ENCODE measurements around the gene PAQR5. TPM values are rescaled to one million over a fixed set of nuclear protein-coding genes. Genes with fewer than 3 reads are reported as not detected.

Gene PAQR5
- total RNA-seq, 1 experiment from 2014 or later, result 9.4 TPM

GRCh38 chr15:69344238-69344637 lies 45.5 kb downstream of the PAQR5 start:
- ATAC-seq, result no peak
- no peaks in the 10 kb centered on the region for H3K27me3 Mint-ChIP-seq (ENCODE audit: low read depth)

GRCh38 chr15:69346112-69346511 lies 47.4 kb downstream of the PAQR5 start:
- ChIA-PET CTCF (interaction anchor here (0.6 to 1.4 kb wide), 4 partner anchors 12 to 311 kb away, joined by 3 to 5 read pairs (median 3); no protein-coding TSS in a partner anchor), POLR2A (no interaction called here)
- no peak overlapping the region for H3K4me3 Mint-ChIP-seq
- peaks cover 28% of the 10 kb centered on the region for H3K4me1 Mint-ChIP-seq
- H3K27ac Mint-ChIP-seq, result no peak overlapping the region
- ATAC-seq, result no peak
- TF ChIP-seq ZMAT4 (CRISPR knock-in tag; IDR thresholded peaks at IDR 0.05) (no peak), ZNF232 (CRISPR knock-in tag; IDR thresholded peaks at IDR 0.05) (no peak), ZNF317 (CRISPR knock-in tag; IDR thresholded peaks at IDR 0.05; ENCODE audit: borderline replicate concordance, low read depth) (no peak), FOXP1 (CRISPR knock-in tag; IDR thresholded peaks at IDR 0.05; ENCODE audit: borderline replicate concordance) (no peak), AFF4 (CRISPR knock-in tag; IDR thresholded peaks at IDR 0.05; ENCODE audit: borderline replicate concordance) (no peak), TCF7 (CRISPR knock-in tag; IDR thresholded peaks at IDR 0.05; ENCODE audit: low read depth) (no peak), JAZF1 (CRISPR knock-in tag; IDR thresholded peaks at IDR 0.05) (no peak), SMAD4 (CRISPR knock-in tag; IDR thresholded peaks at IDR 0.05) (no peak), NFYB (CRISPR knock-in tag; conservative IDR thresholded peaks at IDR 0.05; ENCODE audit: low read depth) (no peak), ZNF416 (CRISPR knock-in tag; IDR thresholded peaks at IDR 0.05) (no peak), STAT6 (CRISPR knock-in tag; conservative IDR thresholded peaks at IDR 0.05; ENCODE audit: low read depth) (no peak), ARID4B (CRISPR knock-in tag; IDR thresholded peaks at IDR 0.05; ENCODE audit: borderline replicate concordance) (no peak)
- DNase-seq (ENCODE audit: low spot score), result no peak
- no peaks in the 10 kb centered on the region for H3K9me3 Mint-ChIP-seq
- H3K27me3 Mint-ChIP-seq (ENCODE audit: low read depth), result no peaks in the 10 kb centered on the region
- H3K36me3 Mint-ChIP-seq, result no peaks in the 10 kb centered on the region

More at GRCh38 chr15:69344238-69344637, 45.5 kb downstream of the PAQR5 start:
- Mint-ChIP-seq H3K9me3 (no peaks in the 10 kb centered on the region), H3K4me3 (no peak overlapping the region), H3K27ac (0 out of 2 replicates have a peak overlapping the region, but pooled peaks have one; percentile 39), H3K4me1 (peaks cover 28% of the 10 kb centered on the region), H3K36me3 (no peaks in the 10 kb centered on the region)
- no peak for DNase-seq (ENCODE audit: low spot score)
- CTCF ChIA-PET, result interaction anchor here (1.1 to 1.7 kb wide), 3 partner anchors 44 to 313 kb away, joined by 4 to 6 read pairs (median 5); no protein-coding TSS in a partner anchor
- POLR2A ChIA-PET, result no interaction called here
- no peak for TF ChIP-seq NFE2L1 (CRISPR knock-in tag; IDR thresholded peaks at IDR 0.05)

Measured in WTC11 (cell line).